NB4 (cell line): Measurements from ENCODE around the gene TRAF5.
"Not testable (repeated sequence)": the region's sequence is repeated elsewhere in the genome, so short reads cannot be mapped to it uniquely, and the experiment has no call there.

Experiments
- MAX ChIP-seq: IDR thresholded peaks from 2 replicates; pipeline ENCODE4 v1.6.1; 2011; ENCODE audit warnings: low read depth, low read length
- MYC ChIP-seq: IDR thresholded peaks from 2 replicates; pipeline ENCODE4 v1.6.1; 2011; ENCODE audit warnings: low read depth, low read length
- POLR2A ChIP-seq: IDR thresholded peaks from 2 replicates; pipeline ENCODE4 v1.6.1; 2011; ENCODE audit warnings: mild to moderate bottlenecking; ENCODE audit not compliant: insufficient read length; ENCODE audit errors: extremely low read depth
- TF ChIP-seq, protein P1 (sequence below): IDR thresholded peaks from one replicate; pipeline ENCODE4 v1.5.1; 2012; ENCODE audit warnings: low read depth, low read length

DNA sequence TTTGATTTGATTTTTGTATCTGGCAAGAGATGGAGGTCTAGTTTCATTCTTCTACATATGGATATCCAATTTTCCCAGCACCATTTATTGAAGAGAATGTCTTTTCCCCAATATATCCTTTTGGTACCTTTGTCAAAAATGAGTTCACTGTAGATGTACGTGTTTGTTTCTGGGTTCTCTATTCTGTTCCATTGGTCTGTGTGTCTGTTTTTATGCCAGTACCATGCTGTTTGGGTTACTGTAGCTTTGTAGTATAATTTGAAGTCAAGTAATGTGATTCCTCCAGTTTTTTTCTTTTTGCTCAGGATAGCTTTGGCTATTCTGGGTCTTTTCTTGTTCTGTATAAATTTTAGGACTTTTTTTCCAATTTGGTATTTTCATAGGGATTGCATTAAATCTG is 75.1 kb downstream of the TRAF5 start:
- TF ChIP-seq, protein P1, sequence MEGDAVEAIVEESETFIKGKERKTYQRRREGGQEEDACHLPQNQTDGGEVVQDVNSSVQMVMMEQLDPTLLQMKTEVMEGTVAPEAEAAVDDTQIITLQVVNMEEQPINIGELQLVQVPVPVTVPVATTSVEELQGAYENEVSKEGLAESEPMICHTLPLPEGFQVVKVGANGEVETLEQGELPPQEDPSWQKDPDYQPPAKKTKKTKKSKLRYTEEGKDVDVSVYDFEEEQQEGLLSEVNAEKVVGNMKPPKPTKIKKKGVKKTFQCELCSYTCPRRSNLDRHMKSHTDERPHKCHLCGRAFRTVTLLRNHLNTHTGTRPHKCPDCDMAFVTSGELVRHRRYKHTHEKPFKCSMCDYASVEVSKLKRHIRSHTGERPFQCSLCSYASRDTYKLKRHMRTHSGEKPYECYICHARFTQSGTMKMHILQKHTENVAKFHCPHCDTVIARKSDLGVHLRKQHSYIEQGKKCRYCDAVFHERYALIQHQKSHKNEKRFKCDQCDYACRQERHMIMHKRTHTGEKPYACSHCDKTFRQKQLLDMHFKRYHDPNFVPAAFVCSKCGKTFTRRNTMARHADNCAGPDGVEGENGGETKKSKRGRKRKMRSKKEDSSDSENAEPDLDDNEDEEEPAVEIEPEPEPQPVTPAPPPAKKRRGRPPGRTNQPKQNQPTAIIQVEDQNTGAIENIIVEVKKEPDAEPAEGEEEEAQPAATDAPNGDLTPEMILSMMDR: not testable (repeated sequence)
- TF ChIP-seq MAX, MYC, POLR2A: not testable (repeated sequence)
